HepG2 (cell line): ENCODE results near the gene PEPD. TPM values are rescaled to one million over a fixed set of nuclear protein-coding genes. Genes with fewer than 3 reads are reported as not detected.

Source experiments
- ATAC-seq: fragments of 200-7000 bp; cut with Tn5 transposase; 3 replicates; pipeline ENCODE4 v1.9.1; 2020; ENCODE audit warnings: mild to moderate bottlenecking, moderate library complexity
- BruUV-seq: library from RNA; stranded (reverse); fragments of 400-500 nt; replicated peaks from 2 replicates; lab custom pipeline; 2021; lab: Mats Ljungman, UMichigan
- CTCF ChIA-PET: fragments of 300-600 bp; formaldehyde crosslinking; extraction: SDS; loops from one replicate; lab custom pipeline; 2021; ENCODE audit warnings: low total read pairs, inconsistent platforms, low intra/inter-chr PET ratio; lab: Yijun Ruan, JAX
- POLR2A ChIA-PET: fragments of 350-600 bp; sonication (Branson Sonifier 250); formaldehyde crosslinking; loops from one replicate; lab custom pipeline; 2020; ENCODE audit warnings: antibody characterized with exemption, inconsistent platforms; lab: Yijun Ruan, JAX
- DNase-seq: peaks from one replicate; pipeline ENCODE4 v3.0.0-alpha.2; 2015; ENCODE audit warnings: low spot score
- FAIRE-seq: peaks from 3 replicates; lab custom pipeline; 2011; peaks lifted over from hg19 to GRCh38; lab: Jason Lieb, UNC
- H2AFZ ChIP-seq: one replicate; pipeline ENCODE4 v1.6.1; 2011; ENCODE audit warnings: low read length, inconsistent platforms
- H3K27ac ChIP-seq: fragments of 300-600 bp; 3 replicates; pipeline ENCODE4 v1.8.0; 2011; ENCODE audit warnings: mixed run types, mild to moderate bottlenecking, mixed read lengths, low read length, inconsistent platforms; ENCODE audit not compliant: insufficient read depth; ENCODE audit errors: extremely low read length
- H3K27me3 ChIP-seq, 2 experiments: fragments of 200-600 bp in 1 of 2; 2 replicates in 1 of 2; 3 replicates in 1 of 2; pipeline versions ENCODE4 v1.6.0 to v1.8.0; 2011; ENCODE audit warnings: low read length in 2 of 2, mild to moderate bottlenecking in 2 of 2, moderate library complexity in 2 of 2, inconsistent platforms in 1 of 2; ENCODE audit not compliant: insufficient read depth in 2 of 2, control insufficient read depth in 1 of 2
- H3K36me3 ChIP-seq, 2 experiments: fragments of 200-600 bp in 1 of 2; replicated peaks in 1 of 2; 2 replicates in 1 of 2; 3 replicates in 1 of 2; pipeline versions ENCODE4 v1.5.1 to v1.8.0; 2011; ENCODE audit warnings: low read length in 2 of 2, inconsistent platforms in 1 of 2; ENCODE audit not compliant: insufficient read depth in 2 of 2, control insufficient read depth in 1 of 2
- H3K4me1 ChIP-seq: 2 replicates; pipeline ENCODE4 v1.5.1; 2012; ENCODE audit warnings: low read length, inconsistent platforms; ENCODE audit not compliant: insufficient read depth
- H3K4me2 ChIP-seq: 2 replicates; pipeline ENCODE4 v1.6.0; 2011; ENCODE audit warnings: low read depth, low read length, inconsistent platforms
- H3K4me3 ChIP-seq, 3 experiments: fragments of 200-600 bp in 1 of 3; sonication (generic), shearing (Covaris generic) in 1 of 3; replicated peaks in 1 of 3; 2 replicates each; pipeline ENCODE4 v1.5.1; 2011 to 2016; ENCODE audit warnings: low read length in 3 of 3, inconsistent platforms in 2 of 3, low read depth in 2 of 3, mild to moderate bottlenecking in 2 of 3, control low read depth in 1 of 3, mixed read lengths in 1 of 3; ENCODE audit not compliant: insufficient read depth in 1 of 3
- H3K79me2 ChIP-seq: one replicate; pipeline ENCODE4 v1.6.1; 2011; ENCODE audit warnings: low read length, inconsistent platforms; ENCODE audit not compliant: insufficient read depth
- H3K9ac ChIP-seq: 2 replicates; pipeline ENCODE4 v1.6.0; 2011; ENCODE audit warnings: mild to moderate bottlenecking, low read depth, low read length, inconsistent platforms; ENCODE audit not compliant: insufficient read depth
- H3K9me3 ChIP-seq: 2 replicates; pipeline ENCODE4 v1.5.1; 2012; ENCODE audit warnings: mild to moderate bottlenecking, low read length
- H4K20me1 ChIP-seq: 2 replicates; pipeline ENCODE4 v1.6.0; 2011; ENCODE audit warnings: inconsistent platforms, mild to moderate bottlenecking, low read length, moderate library complexity; ENCODE audit not compliant: insufficient read depth
- ATF7-NPFF ChIP-seq: sonication (generic); formaldehyde crosslinking; IDR thresholded peaks from 2 replicates; pipeline ENCODE4 v1.8.1; 2023; ENCODE audit warnings: mild to moderate bottlenecking, low read depth, missing genetic modification reagents, moderate library complexity
- E2F5 ChIP-seq: sonication (generic); formaldehyde crosslinking; conservative IDR thresholded peaks from 2 replicates; pipeline ENCODE4 v1.4.0; 2020; ENCODE audit warnings: missing genetic modification reagents
- GPN1 ChIP-seq: sonication (generic); formaldehyde crosslinking; IDR thresholded peaks from 2 replicates; pipeline ENCODE4 v1.5.1; 2020; ENCODE audit warnings: missing genetic modification reagents, borderline replicate concordance
- HDAC6 ChIP-seq: fragments of 200-600 bp; sonication (generic); IDR thresholded peaks from 2 replicates; pipeline ENCODE4 v1.7.0; 2017; ENCODE audit warnings: mild to moderate bottlenecking, antibody characterized with exemption, low read length, low read depth
- HOXD1 ChIP-seq: sonication (generic); formaldehyde crosslinking; IDR thresholded peaks from 2 replicates; pipeline ENCODE4 v1.5.0; 2020; ENCODE audit warnings: missing genetic modification reagents
- MYNN ChIP-seq: sonication (generic); formaldehyde crosslinking; IDR thresholded peaks from 2 replicates; pipeline ENCODE4 v1.4.0; 2020; ENCODE audit warnings: mild to moderate bottlenecking, low read depth, missing genetic modification reagents
- SP5 ChIP-seq: IDR thresholded peaks from 2 replicates; pipeline ENCODE4 v1.6.1; 2016; ENCODE audit warnings: low read depth, borderline replicate concordance
- ZMYM3 ChIP-seq: sonication (generic); formaldehyde crosslinking; IDR thresholded peaks from 2 replicates; pipeline ENCODE4 v1.5.1; 2020; ENCODE audit warnings: mild to moderate bottlenecking, missing genetic modification reagents
- WGBS: methylation state at CpG from one replicate; pipeline ENCODE4 v1.1.6; 2017; ENCODE audit warnings: low lambda C conversion rate; 5-methylcytosine and 5-hydroxymethylcytosine counted together
- in situ Hi-C: cut with HindIII; loops from 2 replicates; pipeline ENCODE4 v1.10.0; 2017; ENCODE audit warnings: low pct_unique_long_range_greater_than_20kb; ENCODE audit not compliant: extremely low pct_ligation_motif_present
- intact Hi-C: fragments of 100-400 bp; cut with micrococcal nuclease; formaldehyde crosslinking; loops from one replicate; pipeline ENCODE4 v1.10.0; 2022; ENCODE audit not compliant: unreplicated experiment
- polyA plus RNA-seq, 8 experiments: library from polyadenylated mRNA; depleted of rRNA in 3 of 8; stranded (reverse) in 7 of 8; unstranded in 1 of 8; fragments of >200 nt; fragmentation: Illumina TruSeq in 4 of 8; extraction: Trizol in 4 of 8; gene quantifications; 2 replicates each; pipeline versions ENCODE4 v1.2.1 to v1.2.3, GENCODE V29; 2011 to 2016; ENCODE audit warnings: low read depth in 4 of 8, missing spikeins in 1 of 8, mixed read lengths in 1 of 8; ENCODE audit not compliant: insufficient read depth in 1 of 8
- total RNA-seq, 5 experiments: library from RNA; depleted of rRNA; stranded (reverse); fragments of >200 nt; fragmentation: Illumina TruSeq; extraction: Trizol; gene quantifications; 2 replicates each; pipeline ENCODE4 v1.2.3, GENCODE V29; 2016; ENCODE audit warnings: low read depth in 1 of 5
- TF ChIP-seq, protein P1 (sequence below): sonication (generic); formaldehyde crosslinking; IDR thresholded peaks from 2 replicates; pipeline ENCODE4 v1.4.0; 2020; ENCODE audit warnings: missing genetic modification reagents

The PEPD gene
- total and polyA plus RNA-seq, 2 of the 13 experiments (the other 11 are each of a cell fraction or from before 2014, with no cell fraction given) = 60.7 to 75.1 TPM

DNA sequence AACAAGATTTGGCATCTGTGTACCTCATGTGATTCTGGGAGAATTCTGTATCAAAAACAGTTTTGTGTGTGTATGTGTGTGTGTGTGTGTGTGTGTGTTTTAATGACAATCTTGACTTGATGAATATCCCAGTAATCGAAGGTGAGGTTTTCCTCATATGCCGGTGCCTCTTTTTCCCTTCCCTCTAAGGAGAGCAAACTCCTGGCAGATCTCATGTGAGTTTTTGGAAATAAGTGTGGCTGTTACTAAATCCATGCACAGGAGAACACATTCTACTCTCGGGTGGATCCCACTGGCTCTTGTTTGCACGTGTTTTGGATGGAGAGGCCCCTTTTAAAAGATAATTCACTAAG is 177.0 kb downstream of the PEPD start:
- no peak overlapping the region for H3K27ac ChIP-seq
- no peaks in the 10 kb centered on the region for H4K20me1 ChIP-seq
- intact Hi-C loops = no loop called here
- H3K9ac ChIP-seq = no peak overlapping the region
- no peak overlapping the region for H2AFZ ChIP-seq
- no peak for FAIRE-seq
- TF ChIP-seq E2F5 (CRISPR knock-in tag) (no peak), ZMYM3 (CRISPR knock-in tag) (no peak), GPN1 (CRISPR knock-in tag) (no peak), HDAC6 (no peak), MYNN (CRISPR knock-in tag) (no peak), HOXD1 (CRISPR knock-in tag) (no peak), ATF7-NPFF (CRISPR knock-in tag) (no peak), SP5 (no peak)
- TF ChIP-seq, protein P1, sequence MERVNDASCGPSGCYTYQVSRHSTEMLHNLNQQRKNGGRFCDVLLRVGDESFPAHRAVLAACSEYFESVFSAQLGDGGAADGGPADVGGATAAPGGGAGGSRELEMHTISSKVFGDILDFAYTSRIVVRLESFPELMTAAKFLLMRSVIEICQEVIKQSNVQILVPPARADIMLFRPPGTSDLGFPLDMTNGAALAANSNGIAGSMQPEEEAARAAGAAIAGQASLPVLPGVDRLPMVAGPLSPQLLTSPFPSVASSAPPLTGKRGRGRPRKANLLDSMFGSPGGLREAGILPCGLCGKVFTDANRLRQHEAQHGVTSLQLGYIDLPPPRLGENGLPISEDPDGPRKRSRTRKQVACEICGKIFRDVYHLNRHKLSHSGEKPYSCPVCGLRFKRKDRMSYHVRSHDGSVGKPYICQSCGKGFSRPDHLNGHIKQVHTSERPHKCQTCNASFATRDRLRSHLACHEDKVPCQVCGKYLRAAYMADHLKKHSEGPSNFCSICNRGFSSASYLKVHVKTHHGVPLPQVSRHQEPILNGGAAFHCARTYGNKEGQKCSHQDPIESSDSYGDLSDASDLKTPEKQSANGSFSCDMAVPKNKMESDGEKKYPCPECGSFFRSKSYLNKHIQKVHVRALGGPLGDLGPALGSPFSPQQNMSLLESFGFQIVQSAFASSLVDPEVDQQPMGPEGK (CRISPR knock-in tag) = no peak
- no peaks in the 10 kb centered on the region for H3K36me3 ChIP-seq
- BruUV-seq = no TSS peak
- in situ Hi-C loops = no loop called here
- no peaks in the 10 kb centered on the region for H3K27me3 ChIP-seq
- ATAC-seq = no peak
- no peaks in the 10 kb centered on the region for H3K9me3 ChIP-seq
- DNase-seq = no peak
- H3K4me1 ChIP-seq = peaks cover 40% of the 10 kb centered on the region
- ChIA-PET POLR2A (no interaction called here), CTCF (no interaction called here)
- 43% methylated on average over 4 of the region's 4 CpGs for WGBS
- H3K79me2 ChIP-seq = no peaks in the 10 kb centered on the region
- H3K4me2 ChIP-seq = no peak overlapping the region
- no peak overlapping the region for H3K4me3 ChIP-seq
